Epithelial cell of esophagus (primary cell): ENCODE measurements around the gene HLA-E.
"Not testable (repeated sequence)": the region's sequence is repeated elsewhere in the genome, so short reads cannot be mapped to it uniquely, and the experiment has no call there.

Experiments
- DNase-seq: peaks from one replicate; pipeline ENCODE4 v3.0.0; 2010; ENCODE audit warnings: low read depth
- H3K4me3 ChIP-seq: 2 replicates; pipeline ENCODE4 v1.5.1; 2011; ENCODE audit warnings: mild to moderate bottlenecking, low read length, control low read depth
- TF ChIP-seq, protein P1 (sequence below): IDR thresholded peaks from 2 replicates; pipeline ENCODE4 v1.5.1; 2011; ENCODE audit warnings: low read depth, mild to moderate bottlenecking, low read length, control low read depth, inconsistent platforms; ENCODE audit not compliant: insufficient read depth; ENCODE audit errors: missing control alignments

Gene HLA-E

DNA sequence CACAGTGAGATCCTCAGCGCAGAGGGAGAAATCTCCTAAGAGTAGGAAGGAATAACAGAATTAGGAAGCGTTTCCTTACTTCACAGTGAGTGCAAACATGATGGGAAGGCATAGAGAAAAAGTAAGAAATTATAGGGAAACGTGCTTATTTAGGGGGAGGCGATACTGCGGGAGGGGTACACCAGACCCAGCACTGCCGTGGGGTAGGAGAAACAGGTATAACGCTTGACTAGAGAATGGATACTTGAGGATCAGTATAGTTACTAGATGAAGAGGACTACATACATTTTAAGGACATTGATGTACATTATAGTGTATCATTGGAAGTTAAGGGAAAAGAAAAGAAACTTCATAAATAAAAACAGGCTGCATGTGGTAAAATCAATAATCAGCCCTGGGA, 26.8 kb upstream of the HLA-E start:
- TF ChIP-seq, protein P1, sequence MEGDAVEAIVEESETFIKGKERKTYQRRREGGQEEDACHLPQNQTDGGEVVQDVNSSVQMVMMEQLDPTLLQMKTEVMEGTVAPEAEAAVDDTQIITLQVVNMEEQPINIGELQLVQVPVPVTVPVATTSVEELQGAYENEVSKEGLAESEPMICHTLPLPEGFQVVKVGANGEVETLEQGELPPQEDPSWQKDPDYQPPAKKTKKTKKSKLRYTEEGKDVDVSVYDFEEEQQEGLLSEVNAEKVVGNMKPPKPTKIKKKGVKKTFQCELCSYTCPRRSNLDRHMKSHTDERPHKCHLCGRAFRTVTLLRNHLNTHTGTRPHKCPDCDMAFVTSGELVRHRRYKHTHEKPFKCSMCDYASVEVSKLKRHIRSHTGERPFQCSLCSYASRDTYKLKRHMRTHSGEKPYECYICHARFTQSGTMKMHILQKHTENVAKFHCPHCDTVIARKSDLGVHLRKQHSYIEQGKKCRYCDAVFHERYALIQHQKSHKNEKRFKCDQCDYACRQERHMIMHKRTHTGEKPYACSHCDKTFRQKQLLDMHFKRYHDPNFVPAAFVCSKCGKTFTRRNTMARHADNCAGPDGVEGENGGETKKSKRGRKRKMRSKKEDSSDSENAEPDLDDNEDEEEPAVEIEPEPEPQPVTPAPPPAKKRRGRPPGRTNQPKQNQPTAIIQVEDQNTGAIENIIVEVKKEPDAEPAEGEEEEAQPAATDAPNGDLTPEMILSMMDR: no peak
- H3K4me3 ChIP-seq: no peak overlapping the region
- no peak for DNase-seq

DNA sequence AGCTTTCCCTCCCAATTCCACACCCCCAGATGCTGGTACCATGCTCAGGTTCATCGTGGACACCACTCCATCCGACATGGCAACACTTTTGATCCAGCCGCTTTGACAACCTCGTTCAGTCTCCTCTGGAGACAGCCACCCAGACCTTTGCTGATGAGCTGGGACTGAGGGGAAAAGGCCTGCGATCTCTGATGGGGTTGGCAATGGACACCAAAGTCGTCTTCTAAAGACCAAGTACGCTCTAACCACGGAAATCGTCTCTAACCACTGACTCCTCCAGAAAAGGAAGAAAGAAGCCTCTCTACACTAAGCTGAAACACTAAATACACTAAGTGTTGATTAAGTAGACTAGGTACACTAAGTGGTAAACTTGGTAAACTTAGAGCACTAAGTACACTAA, 26.1 kb upstream of the HLA-E start:
- no peak for DNase-seq
- TF ChIP-seq, protein P1: no peak
- H3K4me3 ChIP-seq: no peak overlapping the region

DNA sequence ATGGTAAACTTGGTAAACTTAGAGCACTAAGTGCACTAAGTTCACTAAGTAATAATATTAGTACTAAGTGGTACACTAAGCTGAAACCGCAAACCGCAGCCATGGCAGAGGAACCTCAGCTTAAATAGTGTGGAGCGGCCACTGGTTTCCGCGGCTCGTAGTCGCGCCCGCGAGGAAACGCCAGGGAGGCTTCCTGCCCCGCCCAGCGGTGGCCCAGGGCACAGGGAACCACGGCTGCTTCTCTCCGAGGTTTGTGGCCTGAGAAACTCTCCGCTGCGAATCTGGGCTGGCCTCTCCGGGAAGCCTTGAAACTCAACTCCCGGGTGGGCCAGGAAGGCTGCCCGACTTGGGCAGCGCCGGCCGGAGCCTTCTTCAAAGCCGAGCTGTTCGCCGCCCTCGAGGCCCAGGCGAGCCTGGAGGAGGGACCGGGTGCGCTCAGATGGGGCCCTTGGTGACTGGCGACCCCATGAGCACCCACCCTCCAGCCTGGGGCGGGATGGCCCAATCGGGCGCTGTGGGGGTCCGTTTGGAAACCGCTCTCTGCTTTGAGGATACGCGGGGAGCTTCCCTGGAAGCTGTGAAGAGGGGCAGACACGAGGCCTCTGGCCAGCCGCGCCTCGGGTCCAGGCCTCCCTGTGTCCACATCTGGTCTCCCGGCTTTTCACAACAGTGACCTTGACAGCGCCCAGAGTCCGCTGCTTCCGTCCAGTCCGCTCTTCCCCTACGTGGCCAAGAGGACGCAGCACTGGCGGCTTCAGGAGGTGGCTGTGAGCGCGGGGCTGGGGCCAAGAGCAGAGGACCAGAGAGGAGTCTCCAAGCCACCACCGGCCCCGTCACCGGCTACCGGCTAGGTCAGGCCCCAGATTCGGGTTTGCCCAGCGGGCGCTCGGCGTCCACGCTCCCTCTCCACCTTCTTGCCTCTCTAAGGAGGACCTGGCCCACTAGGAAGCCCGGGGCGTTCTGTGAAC, 25.4 kb upstream of the HLA-E start:
- H3K4me3 ChIP-seq: no peak overlapping the region
- TF ChIP-seq, protein P1: no peak
- DNase-seq: peak; percentile 21

DNA sequence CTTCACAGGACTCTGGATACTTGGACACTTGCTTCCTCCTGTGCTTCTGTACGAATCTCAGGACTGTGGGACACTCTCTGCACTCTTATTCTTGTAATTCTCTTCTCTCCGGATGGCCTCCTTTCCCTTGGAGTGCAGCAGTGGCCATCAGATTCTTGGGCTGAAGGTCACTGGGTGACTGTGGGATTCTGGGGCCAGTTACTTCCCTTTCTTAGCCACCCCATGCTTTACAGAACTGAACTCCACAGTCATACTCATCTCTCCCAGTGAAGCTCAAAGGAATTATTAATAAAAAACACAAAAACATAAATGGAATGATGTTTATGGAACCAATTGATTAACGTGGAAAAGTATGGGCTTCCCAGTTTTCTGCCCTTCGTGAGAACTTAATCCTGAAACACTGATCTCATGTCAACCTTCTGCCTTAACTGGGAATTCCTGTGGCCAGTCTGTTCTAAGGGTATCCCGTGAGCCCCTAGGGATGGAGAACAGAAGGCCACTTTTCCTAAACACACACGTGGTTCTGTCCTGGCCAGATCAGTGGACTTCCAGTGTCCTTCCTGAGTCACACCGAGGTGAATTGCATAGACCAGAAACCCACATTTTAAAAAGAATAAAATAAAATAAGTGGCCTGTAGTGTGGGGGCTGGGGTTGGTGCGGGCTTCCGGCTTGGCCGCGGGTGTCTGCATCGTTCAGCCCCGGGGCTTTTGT, 23.6 kb upstream of the HLA-E start:
- H3K4me3 ChIP-seq: no peak overlapping the region
- TF ChIP-seq, protein P1: no peak
- DNase-seq: no peak

DNA sequence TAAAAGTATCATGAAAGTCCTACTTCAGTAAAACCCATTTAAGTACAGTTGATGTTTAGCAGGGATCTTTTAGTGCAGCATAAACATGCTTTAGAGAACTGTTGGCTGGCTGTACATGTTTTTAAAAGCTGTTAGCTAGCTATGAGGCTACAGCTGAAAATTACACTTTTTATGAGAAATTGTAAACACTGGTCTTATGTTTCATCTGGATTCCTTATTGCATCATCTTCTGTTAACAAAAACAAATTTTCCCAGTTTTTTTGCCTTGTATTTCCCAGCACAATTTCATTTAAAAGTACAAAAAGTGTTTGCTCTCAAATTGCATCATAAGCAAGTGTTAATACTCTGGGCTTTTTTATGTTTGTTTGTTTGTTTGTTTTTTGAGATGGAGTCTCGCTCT, 18.3 kb upstream of the HLA-E start:
- no peak for DNase-seq
- TF ChIP-seq, protein P1: no peak
- no peak overlapping the region for H3K4me3 ChIP-seq

DNA sequence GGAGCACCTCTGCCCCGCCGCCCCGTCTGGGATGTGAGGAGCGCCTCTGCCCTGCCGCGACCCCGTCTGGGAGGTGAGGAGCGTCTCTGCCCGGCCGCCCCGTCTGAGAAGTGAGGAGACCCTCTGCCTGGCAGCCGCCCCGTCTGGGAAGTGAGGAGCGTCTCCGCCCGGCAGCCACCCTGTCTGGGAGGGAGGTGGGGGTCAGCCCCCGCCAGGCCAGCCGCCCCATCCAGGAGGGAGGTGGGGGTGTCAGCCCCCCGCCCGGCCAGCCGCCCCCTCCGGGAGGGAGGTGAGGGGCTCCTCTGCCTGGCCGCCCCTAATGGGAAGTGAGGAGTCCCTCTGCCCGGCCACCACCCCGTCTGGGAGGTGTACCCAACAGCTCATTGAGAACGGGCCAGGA, 14.2 kb upstream of the HLA-E start:
- not testable (repeated sequence) for DNase-seq, H3K4me3 ChIP-seq

DNA sequence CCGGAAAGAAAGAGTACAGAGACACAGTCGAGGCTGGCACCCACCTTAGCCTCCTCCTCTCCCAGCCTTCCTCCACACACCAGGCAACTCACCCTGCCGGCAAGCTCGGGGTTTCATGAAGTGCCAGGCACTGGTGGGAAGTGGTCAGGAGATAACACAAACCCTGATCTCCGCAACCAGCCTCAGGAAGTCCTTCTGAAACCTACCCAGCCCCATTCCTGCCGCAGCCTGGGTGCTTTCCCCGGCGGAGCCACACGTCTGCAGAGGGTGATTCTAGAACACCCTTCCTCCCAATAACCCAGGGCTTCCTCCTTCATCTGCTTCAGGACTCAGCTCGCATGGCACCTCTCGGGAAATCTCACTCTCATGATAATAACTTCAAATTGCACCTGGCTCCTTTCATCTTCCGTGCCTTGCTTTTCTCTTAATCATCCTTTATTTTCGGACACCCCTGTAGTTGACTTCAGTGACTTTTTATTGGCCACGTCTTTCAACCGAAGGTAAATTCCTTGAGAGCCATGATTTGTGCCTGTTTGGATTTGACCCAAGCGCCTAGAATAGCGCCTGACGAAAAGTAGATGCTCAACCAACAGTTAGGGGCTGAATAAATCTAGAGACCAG, 8.7 kb upstream of the HLA-E start:
- H3K4me3 ChIP-seq: no peak overlapping the region
- DNase-seq: no peak
- TF ChIP-seq, protein P1: no peak
